ENCODE data around the gene SIPA1L3. TPM values are rescaled to one million over a fixed set of nuclear protein-coding genes. Genes with fewer than 3 reads are reported as not detected.

SIPA1L3 gene
- total and polyA plus RNA-seq, 9 of the 15 experiments (the other 6 are each of a cell fraction or from before 2014, with no cell fraction given), result 0.01 to 6.1 (median 2.5) TPM

- Histone ChIP-seq H3K27me3 (ENCODE audit: control insufficient read depth in 2 of 2, insufficient read depth in 2 of 2, low read length in 2 of 2) (no peaks in the 10 kb centered on the region), H4K20me1 (replicated peaks; ENCODE audit: control insufficient read depth, insufficient read depth, low read length) (no peaks in the 10 kb centered on the region), H3K9me3 (replicated peaks; ENCODE audit: control insufficient read depth, insufficient read depth, low read depth, low read length) (no peaks in the 10 kb centered on the region), H2AFZ (ENCODE audit: low read depth, low read length) (no peak overlapping the region), H3K4me2 (ENCODE audit: insufficient read depth, low read length) (no peak overlapping the region), H3K9me1 (ENCODE audit: control insufficient read depth, insufficient read depth, low read length) (no peaks in the 10 kb centered on the region), H3K79me2 (ENCODE audit: control insufficient read depth, insufficient read depth, low read length) (no peaks in the 10 kb centered on the region), H3K36me3 (ENCODE audit: control insufficient read depth, insufficient read depth, low read length) (no peaks in the 10 kb centered on the region), H3K9ac (ENCODE audit: insufficient read depth in 1 of 2, low read depth in 2 of 2, low read length in 2 of 2) (peak overlapping the region in 1 of 2 experiments; percentile 74; a peak in 2 of 4 replicates), H3K4me3 (no peak overlapping the region), H3K4me1 (replicated peaks in 1 of 2; ENCODE audit: control insufficient read depth in 2 of 2, insufficient read depth in 2 of 2, low read length in 2 of 2) (peaks cover 0 to 19% of the 10 kb centered on the region in 2 experiments; a peak in 2 of 5 replicates), H3K27ac (ENCODE audit: extremely low read depth, low read depth, low read length) (no peak overlapping the region)
- ChIA-PET POLR2A (interaction anchor here (0.5 to 1.1 kb wide), 4 partner anchors 13 to 188 kb away, joined by 3 read pairs; no protein-coding TSS in a partner anchor), CTCF (ENCODE audit: low intra/inter-chr PET ratio) (no interaction called here)
- ATAC-seq (peak; percentile 36; the same call in 2 of the 3 replicates), FAIRE-seq (no peak), DNase-seq (ENCODE audit: extremely low read depth in 1 of 4, low spot score in 3 of 4) (no peak)
- WGBS (ENCODE audit: insufficient coverage, low coverage, missing lambda C conversion rate), result 44% methylated on average over 12 of the region's 12 CpGs
- in situ Hi-C loops (cut with MboI), result no loop called here
- intact Hi-C loops (cut with micrococcal nuclease), result no loop called here
- BruUV-seq (replicated peaks), result no TSS peak
- TF ChIP-seq RB1 (IDR thresholded peaks at IDR 0.05; ENCODE audit: low read depth) (no peak), RBM39 (optimal IDR thresholded peaks at IDR 0.05; ENCODE audit: low read depth, low read length) (no peak), ZNF23 (CRISPR knock-in tag; IDR thresholded peaks at IDR 0.05) (no peak), CTCFL (IDR thresholded peaks at IDR 0.05; ENCODE audit: borderline replicate concordance, insufficient read depth, low read depth, low read length, poor library complexity, severe bottlenecking) (no peak), PRMT5 (CRISPR knock-in tag; IDR thresholded peaks at IDR 0.05) (no peak), TRIM28 (IDR thresholded peaks at IDR 0.05) (no peak), NFRKB (IDR thresholded peaks at IDR 0.05; ENCODE audit: low read depth) (no peak), ZNF696 (CRISPR knock-in tag; conservative IDR thresholded peaks at IDR 0.05) (no peak), SMAD2 (IDR thresholded peaks at IDR 0.05; ENCODE audit: low read depth, low read length) (no peak), RFX1 (IDR thresholded peaks at IDR 0.05) (no peak), ZNF408 (CRISPR knock-in tag; IDR thresholded peaks at IDR 0.05; ENCODE audit: low read depth) (no peak), SMARCA5 (IDR thresholded peaks at IDR 0.05) (no peak), GATAD2B (IDR thresholded peaks at IDR 0.05; ENCODE audit: borderline replicate concordance) (no peak)
- TF ChIP-seq, protein P1, sequence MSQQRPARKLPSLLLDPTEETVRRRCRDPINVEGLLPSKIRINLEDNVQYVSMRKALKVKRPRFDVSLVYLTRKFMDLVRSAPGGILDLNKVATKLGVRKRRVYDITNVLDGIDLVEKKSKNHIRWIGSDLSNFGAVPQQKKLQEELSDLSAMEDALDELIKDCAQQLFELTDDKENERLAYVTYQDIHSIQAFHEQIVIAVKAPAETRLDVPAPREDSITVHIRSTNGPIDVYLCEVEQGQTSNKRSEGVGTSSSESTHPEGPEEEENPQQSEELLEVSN (IDR thresholded peaks at IDR 0.05; ENCODE audit: borderline replicate concordance in 1 of 2, extremely low read depth in 1 of 2, insufficient read depth in 1 of 2, insufficient read length in 1 of 2, low read depth in 1 of 2, low read length in 1 of 2, poor library complexity in 1 of 2, severe bottlenecking in 1 of 2), result no peak
- TF ChIP-seq, protein P2, sequence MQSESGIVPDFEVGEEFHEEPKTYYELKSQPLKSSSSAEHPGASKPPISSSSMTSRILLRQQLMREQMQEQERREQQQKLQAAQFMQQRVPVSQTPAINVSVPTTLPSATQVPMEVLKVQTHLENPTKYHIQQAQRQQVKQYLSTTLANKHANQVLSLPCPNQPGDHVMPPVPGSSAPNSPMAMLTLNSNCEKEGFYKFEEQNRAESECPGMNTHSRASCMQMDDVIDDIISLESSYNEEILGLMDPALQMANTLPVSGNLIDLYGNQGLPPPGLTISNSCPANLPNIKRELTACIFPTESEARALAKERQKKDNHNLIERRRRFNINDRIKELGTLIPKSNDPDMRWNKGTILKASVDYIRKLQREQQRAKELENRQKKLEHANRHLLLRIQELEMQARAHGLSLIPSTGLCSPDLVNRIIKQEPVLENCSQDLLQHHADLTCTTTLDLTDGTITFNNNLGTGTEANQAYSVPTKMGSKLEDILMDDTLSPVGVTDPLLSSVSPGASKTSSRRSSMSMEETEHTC (IDR thresholded peaks at IDR 0.05), result no peak
- TF ChIP-seq, protein P3, sequence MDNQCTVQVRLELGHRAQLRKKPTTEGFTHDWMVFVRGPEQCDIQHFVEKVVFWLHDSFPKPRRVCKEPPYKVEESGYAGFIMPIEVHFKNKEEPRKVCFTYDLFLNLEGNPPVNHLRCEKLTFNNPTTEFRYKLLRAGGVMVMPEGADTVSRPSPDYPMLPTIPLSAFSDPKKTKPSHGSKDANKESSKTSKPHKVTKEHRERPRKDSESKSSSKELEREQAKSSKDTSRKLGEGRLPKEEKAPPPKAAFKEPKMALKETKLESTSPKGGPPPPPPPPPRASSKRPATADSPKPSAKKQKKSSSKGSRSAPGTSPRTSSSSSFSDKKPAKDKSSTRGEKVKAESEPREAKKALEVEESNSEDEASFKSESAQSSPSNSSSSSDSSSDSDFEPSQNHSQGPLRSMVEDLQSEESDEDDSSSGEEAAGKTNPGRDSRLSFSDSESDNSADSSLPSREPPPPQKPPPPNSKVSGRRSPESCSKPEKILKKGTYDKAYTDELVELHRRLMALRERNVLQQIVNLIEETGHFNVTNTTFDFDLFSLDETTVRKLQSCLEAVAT (IDR thresholded peaks at IDR 0.05), result no peak
- TF ChIP-seq, protein P4, sequence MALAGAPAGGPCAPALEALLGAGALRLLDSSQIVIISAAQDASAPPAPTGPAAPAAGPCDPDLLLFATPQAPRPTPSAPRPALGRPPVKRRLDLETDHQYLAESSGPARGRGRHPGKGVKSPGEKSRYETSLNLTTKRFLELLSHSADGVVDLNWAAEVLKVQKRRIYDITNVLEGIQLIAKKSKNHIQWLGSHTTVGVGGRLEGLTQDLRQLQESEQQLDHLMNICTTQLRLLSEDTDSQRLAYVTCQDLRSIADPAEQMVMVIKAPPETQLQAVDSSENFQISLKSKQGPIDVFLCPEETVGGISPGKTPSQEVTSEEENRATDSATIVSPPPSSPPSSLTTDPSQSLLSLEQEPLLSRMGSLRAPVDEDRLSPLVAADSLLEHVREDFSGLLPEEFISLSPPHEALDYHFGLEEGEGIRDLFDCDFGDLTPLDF (CRISPR knock-in tag; IDR thresholded peaks at IDR 0.05), result no peak
Measured at GRCh38 chr19:38170334-38170733, 263.3 kb downstream of the SIPA1L3 start.

Data from K562 (cell line).